Sigmoid colon (tissue), 4 donors: ENCODE measurements around the gene PLEKHG4B.

Experiments
- EP300 ChIP-seq, 4 donors: sonication (generic); formaldehyde crosslinking; IDR thresholded peaks; one replicate each; pipeline ENCODE4 v1.6.1; 2017; ENCODE audit warnings: antibody characterized with exemption in 4 of 4
- POLR2A ChIP-seq, 2 donors: fragments of 450-650 bp; IDR thresholded peaks; one replicate each; pipeline ENCODE4 v1.6.1; 2016; ENCODE audit warnings: antibody characterized with exemption in 2 of 2, mild to moderate bottlenecking in 2 of 2, moderate library complexity in 2 of 2
- POLR2AphosphoS5 ChIP-seq, 4 donors: sonication (generic); formaldehyde crosslinking; IDR thresholded peaks; one replicate each; pipeline ENCODE4 v1.6.1; 2017; ENCODE audit warnings: antibody characterized with exemption in 4 of 4
- TF ChIP-seq, protein P1 (sequence below), 4 experiments: fragments of 450-650 bp in 3 of 4; fragments of 200-600 bp in 1 of 4; IDR thresholded peaks; one replicate each; pipeline ENCODE4 v1.5.1; 2016 to 2019; ENCODE audit warnings: antibody characterized with exemption in 4 of 4, mild to moderate bottlenecking in 3 of 4, moderate library complexity in 2 of 4

DNA sequence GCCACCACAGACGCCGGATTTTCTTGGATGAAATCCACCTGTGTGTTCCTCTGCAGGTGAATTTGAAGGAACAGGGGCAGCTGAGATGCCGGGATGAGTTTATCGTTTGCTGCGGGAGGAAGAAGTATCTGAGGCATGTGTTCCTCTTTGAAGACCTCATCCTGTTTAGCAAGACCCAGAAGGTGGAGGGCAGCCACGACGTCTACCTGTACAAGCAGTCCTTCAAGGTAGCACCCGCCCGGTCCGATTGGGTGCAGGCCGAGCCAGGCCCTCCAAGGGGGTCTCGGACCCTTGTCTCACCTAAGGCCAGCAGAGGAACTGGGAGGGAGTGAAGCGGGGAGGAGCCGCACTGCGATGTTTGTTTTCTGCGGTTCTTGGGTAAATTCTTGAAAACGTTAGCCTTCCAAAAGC lies 80.9 kb downstream of the PLEKHG4B start:
- TF ChIP-seq, protein P1, sequence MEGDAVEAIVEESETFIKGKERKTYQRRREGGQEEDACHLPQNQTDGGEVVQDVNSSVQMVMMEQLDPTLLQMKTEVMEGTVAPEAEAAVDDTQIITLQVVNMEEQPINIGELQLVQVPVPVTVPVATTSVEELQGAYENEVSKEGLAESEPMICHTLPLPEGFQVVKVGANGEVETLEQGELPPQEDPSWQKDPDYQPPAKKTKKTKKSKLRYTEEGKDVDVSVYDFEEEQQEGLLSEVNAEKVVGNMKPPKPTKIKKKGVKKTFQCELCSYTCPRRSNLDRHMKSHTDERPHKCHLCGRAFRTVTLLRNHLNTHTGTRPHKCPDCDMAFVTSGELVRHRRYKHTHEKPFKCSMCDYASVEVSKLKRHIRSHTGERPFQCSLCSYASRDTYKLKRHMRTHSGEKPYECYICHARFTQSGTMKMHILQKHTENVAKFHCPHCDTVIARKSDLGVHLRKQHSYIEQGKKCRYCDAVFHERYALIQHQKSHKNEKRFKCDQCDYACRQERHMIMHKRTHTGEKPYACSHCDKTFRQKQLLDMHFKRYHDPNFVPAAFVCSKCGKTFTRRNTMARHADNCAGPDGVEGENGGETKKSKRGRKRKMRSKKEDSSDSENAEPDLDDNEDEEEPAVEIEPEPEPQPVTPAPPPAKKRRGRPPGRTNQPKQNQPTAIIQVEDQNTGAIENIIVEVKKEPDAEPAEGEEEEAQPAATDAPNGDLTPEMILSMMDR (IDR thresholded peaks at IDR 0.05) = no peak
- TF ChIP-seq POLR2A (IDR thresholded peaks at IDR 0.05) = no peak
- no peak for TF ChIP-seq POLR2AphosphoS5 (IDR thresholded peaks at IDR 0.05)
- no peak for TF ChIP-seq EP300 (IDR thresholded peaks at IDR 0.05)
